Esophagus squamous epithelium (tissue), 5 donors: ENCODE data around the gene LIPE. TPM values are rescaled to one million over a fixed set of nuclear protein-coding genes. Genes with fewer than 3 reads are reported as not detected.

Experiments
- DNase-seq: peaks from one replicate; lab custom pipeline; 2025; lab: John Stamatoyannopoulos, UW
- H3K27ac ChIP-seq, 4 donors: fragments of 200-600 bp; sonication (generic); one replicate each; pipeline ENCODE4 v1.5.1; 2016 to 2019; ENCODE audit warnings: mild to moderate bottlenecking in 1 of 4
- H3K27me3 ChIP-seq, 4 donors: fragments of 200-600 bp; sonication (generic); 1 replicate in 3 of 4; 2 replicates in 1 of 4; pipeline versions ENCODE4 v1.5.1 to v1.6.0; 2017 to 2021; ENCODE audit warnings: antibody characterized with exemption in 1 of 4
- H3K36me3 ChIP-seq, 3 donors: fragments of 200-600 bp; sonication (generic); one replicate each; pipeline ENCODE4 v1.5.1; 2016 to 2019
- H3K4me1 ChIP-seq, 3 donors: fragments of 200-600 bp; sonication (generic); one replicate each; pipeline ENCODE4 v1.5.1; 2017 to 2019
- H3K4me3 ChIP-seq, 4 donors: fragments of 200-600 bp; sonication (generic); 1 replicate in 3 of 4; 2 replicates in 1 of 4; pipeline ENCODE4 v1.5.1; 2016 to 2019; ENCODE audit warnings: mild to moderate bottlenecking in 2 of 4, moderate library complexity in 1 of 4
- H3K9me3 ChIP-seq, 3 donors: fragments of 200-600 bp; sonication (generic); one replicate each; pipeline ENCODE4 v1.5.1; 2016 to 2019
- POLR2A ChIP-seq, 4 donors: fragments of 450-650 bp; IDR thresholded peaks; one replicate each; pipeline ENCODE4 v1.6.1; 2017; ENCODE audit warnings: antibody characterized with exemption in 4 of 4, mild to moderate bottlenecking in 4 of 4, moderate library complexity in 3 of 4
- WGBS, 2 donors: methylation state at CpG; one replicate each; pipeline ENCODE4 v1.1.5; 2018; 5-methylcytosine and 5-hydroxymethylcytosine counted together
- intact Hi-C: fragments of 100-400 bp; cut with DNase I; formaldehyde crosslinking; loops from one replicate; pipeline ENCODE4 v1.15.0; 2022
- total RNA-seq, 4 donors: library from RNA; depleted of rRNA; stranded (reverse); fragments of >200 nt; gene quantifications; one replicate each; pipeline ENCODE4 v1.1.0, GENCODE V29; 2016
- TF ChIP-seq, protein P1 (sequence below), 6 experiments: fragments of 450-650 bp in 4 of 6; fragments of 200-600 bp in 2 of 6; sonication (generic) in 2 of 6; IDR thresholded peaks; one replicate each; pipeline ENCODE4 v1.5.1; 2016 to 2019; ENCODE audit warnings: antibody characterized with exemption in 6 of 6, mild to moderate bottlenecking in 4 of 6, moderate library complexity in 4 of 6
- donor health status: DM: yes; HTN: yes; CAD: no.

LIPE gene
- total RNA-seq, 4 donors from 2014 or later: 5.2 to 10.8 (median 7.9) TPM

DNA sequence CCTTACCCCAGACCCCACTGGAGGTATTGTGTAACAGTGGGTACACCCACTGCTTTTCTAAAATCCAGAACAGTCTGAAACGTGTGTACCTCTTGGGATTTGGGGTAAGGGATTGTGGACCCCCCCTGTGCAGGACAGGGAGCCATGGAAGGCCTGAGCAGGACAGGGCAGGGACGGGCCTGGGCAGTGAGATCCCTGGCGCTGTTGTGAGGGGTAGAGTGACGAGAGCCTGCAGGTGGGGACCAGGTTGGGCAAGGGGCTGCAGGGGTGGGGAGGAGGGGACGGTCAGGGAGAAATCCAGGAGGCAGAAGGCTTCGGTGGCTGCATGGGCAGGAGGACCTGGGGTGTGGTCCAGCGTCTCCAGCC is 65.7 kb downstream of the LIPE start:
- Histone ChIP-seq H3K4me1 (peaks cover 0 to 9% (median 0%) of the 10 kb centered on the region in 3 donors), H3K9me3 (no peaks in the 10 kb centered on the region), H3K36me3 (peaks cover 8 to 81% (median 8%) of the 10 kb centered on the region in 3 donors), H3K27me3 (no peaks in the 10 kb centered on the region), H3K4me3 (no peak overlapping the region), H3K27ac (no peak overlapping the region)
- WGBS, 2 donors: 86 to 87% methylated on average over 2 to 7 of the region's 7 CpGs
- TF ChIP-seq, protein P1, sequence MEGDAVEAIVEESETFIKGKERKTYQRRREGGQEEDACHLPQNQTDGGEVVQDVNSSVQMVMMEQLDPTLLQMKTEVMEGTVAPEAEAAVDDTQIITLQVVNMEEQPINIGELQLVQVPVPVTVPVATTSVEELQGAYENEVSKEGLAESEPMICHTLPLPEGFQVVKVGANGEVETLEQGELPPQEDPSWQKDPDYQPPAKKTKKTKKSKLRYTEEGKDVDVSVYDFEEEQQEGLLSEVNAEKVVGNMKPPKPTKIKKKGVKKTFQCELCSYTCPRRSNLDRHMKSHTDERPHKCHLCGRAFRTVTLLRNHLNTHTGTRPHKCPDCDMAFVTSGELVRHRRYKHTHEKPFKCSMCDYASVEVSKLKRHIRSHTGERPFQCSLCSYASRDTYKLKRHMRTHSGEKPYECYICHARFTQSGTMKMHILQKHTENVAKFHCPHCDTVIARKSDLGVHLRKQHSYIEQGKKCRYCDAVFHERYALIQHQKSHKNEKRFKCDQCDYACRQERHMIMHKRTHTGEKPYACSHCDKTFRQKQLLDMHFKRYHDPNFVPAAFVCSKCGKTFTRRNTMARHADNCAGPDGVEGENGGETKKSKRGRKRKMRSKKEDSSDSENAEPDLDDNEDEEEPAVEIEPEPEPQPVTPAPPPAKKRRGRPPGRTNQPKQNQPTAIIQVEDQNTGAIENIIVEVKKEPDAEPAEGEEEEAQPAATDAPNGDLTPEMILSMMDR (IDR thresholded peaks at IDR 0.05): no peak
- no peak for TF ChIP-seq POLR2A (IDR thresholded peaks at IDR 0.05)
- DNase-seq: no peak
- intact Hi-C loops: no loop called here

DNA sequence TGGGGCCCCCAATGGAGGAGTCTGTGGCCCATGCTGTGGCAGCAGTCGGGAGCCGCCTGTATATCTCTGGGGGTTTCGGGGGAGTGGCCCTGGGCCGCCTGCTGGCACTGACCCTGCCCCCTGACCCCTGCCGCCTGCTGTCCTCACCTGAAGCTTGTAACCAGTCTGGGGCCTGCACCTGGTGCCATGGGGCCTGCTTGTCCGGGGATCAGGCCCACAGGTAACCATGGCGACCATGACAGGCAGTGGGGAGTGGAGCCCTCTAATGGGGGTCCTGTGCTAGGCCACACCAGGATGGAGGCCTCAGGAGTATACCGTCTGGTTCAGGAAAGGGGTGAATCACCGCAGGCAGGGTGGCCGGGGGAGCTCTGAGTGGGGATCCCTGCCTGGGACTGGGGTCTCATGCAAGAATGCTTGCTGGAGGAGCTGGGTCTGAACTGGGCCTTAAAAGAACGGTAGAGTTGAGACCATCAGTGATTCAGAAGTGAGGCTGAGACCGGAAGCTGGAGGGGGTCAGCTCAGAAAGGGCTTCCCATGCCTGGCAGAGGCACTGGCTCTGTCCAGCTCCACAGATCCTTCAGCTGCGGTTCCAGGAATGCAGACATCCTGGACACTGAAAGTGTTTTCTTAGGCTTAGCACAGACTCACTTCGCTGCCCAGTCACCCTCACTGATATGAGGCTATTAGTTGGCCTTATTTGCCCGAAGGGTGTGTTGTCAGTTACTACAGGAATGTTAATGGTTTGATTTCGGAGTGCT is 66.2 kb downstream of the LIPE start:
- Histone ChIP-seq H3K27me3 (no peaks in the 10 kb centered on the region), H3K27ac (no peak overlapping the region), H3K4me1 (peaks cover 0 to 9% (median 0%) of the 10 kb centered on the region in 3 donors), H3K4me3 (no peak overlapping the region), H3K36me3 (peaks cover 8 to 86% (median 10%) of the 10 kb centered on the region in 3 donors), H3K9me3 (no peaks in the 10 kb centered on the region)
- whole genome bisulfite sequencing, 2 donors: 94 to 97% methylated on average over 9 to 12 of the region's 16 CpGs
- intact Hi-C loops: no loop called here
- DNase-seq: no peak
- TF ChIP-seq POLR2A (IDR thresholded peaks at IDR 0.05): no peak
- TF ChIP-seq, protein P1 (IDR thresholded peaks at IDR 0.05): no peak

DNA sequence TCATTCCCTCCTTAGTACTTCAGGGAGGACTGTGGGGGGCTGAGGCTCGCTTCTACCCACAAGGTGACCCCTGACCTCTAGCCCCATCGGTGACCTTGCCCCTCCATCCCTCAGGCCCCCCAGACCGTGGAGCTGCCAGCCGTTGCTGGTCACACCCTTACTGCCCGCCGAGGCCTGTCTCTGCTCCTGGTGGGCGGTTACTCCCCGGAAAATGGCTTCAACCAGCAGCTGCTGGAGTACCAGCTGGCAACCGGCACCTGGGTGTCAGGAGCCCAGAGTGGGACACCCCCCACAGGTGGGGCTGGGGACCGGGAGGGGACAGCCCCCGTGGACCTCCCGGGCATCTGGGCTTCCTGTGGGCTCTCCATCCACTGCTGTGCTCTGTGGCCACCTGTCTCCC is 69.9 kb downstream of the LIPE start:
- TF ChIP-seq, protein P1 (IDR thresholded peaks at IDR 0.05): no peak
- TF ChIP-seq POLR2A (IDR thresholded peaks at IDR 0.05): no peak
- WGBS, 2 donors: 90% methylated on average over 2 of the region's 12 CpGs; no CpG with 5 or more reads in 1 of the 2 donors
- Histone ChIP-seq H3K9me3 (no peaks in the 10 kb centered on the region), H3K4me1 (peaks cover 0 to under 1% (median 0%) of the 10 kb centered on the region in 3 donors), H3K27me3 (no peaks in the 10 kb centered on the region), H3K27ac (no peak overlapping the region), H3K36me3 (peaks cover 8 to 99% (median 10%) of the 10 kb centered on the region in 3 donors), H3K4me3 (no peak overlapping the region)
- intact Hi-C loops: no loop called here
- no peak for DNase-seq

DNA sequence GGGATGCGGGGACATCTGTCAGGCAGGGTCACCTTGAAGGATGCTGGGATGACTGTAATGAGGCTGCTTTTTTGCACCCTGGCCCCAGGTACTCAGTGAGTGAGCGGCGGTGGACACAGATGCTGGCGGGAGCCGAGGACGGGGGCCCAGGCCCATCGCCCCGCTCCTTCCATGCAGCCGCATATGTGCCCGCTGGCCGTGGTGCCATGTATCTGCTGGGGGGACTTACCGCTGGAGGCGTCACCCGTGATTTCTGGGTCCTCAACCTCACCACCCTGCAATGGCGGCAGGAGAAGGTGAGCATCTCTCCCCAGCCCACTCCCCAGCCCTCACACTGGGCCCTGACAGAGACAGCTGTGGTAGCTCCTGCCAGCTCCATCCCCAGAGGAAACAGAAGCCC is 70.5 kb downstream of the LIPE start:
- TF ChIP-seq, protein P1 (IDR thresholded peaks at IDR 0.05): no peak
- no peak for TF ChIP-seq POLR2A (IDR thresholded peaks at IDR 0.05)

DNA sequence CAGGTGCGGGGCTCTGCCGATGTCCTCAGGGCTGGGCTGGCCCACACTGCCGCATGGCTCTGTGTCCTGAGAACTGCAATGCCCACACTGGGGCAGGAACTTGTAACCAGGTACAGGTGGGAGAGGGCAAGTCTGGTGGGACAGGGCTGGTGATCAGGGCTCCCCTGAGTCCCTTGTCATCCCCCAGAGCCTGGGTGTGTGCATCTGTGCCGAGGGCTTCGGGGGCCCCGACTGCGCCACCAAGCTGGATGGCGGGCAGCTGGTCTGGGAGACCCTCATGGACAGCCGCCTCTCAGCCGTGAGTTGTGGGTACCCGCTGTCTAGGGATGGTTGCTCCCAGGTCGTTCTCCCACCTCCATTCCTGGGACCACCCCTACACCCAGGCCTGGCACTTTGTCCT is 71.3 kb downstream of the LIPE start:
- H3K36me3 ChIP-seq: peaks cover 6 to 97% (median 10%) of the 10 kb centered on the region in 3 donors
- H3K4me1 ChIP-seq: peaks cover 0 to 4% (median 0%) of the 10 kb centered on the region in 3 donors
- H3K9me3 ChIP-seq: no peaks in the 10 kb centered on the region
- 91% methylated on average over 7 of the region's 12 CpGs; no CpG with 5 or more reads in 1 of the 2 donors for WGBS, 2 donors
- H3K4me3 ChIP-seq: no peak overlapping the region
- no peaks in the 10 kb centered on the region for H3K27me3 ChIP-seq
- H3K27ac ChIP-seq: no peak overlapping the region
- DNase-seq: no peak
- intact Hi-C loops: no loop called here
- TF ChIP-seq, protein P1 (IDR thresholded peaks at IDR 0.05): no peak
- TF ChIP-seq POLR2A (IDR thresholded peaks at IDR 0.05): no peak

More for the DNA sequence above, 70.5 kb downstream of the LIPE start:
- no peak overlapping the region for H3K27ac ChIP-seq
- H3K27me3 ChIP-seq: no peaks in the 10 kb centered on the region
- no peaks in the 10 kb centered on the region for H3K9me3 ChIP-seq
- H3K36me3 ChIP-seq: peaks cover 8 to 97% (median 10%) of the 10 kb centered on the region in 3 donors
- intact Hi-C loops: no loop called here
- no peak overlapping the region for H3K4me3 ChIP-seq
- H3K4me1 ChIP-seq: peaks cover 0 to 4% (median 0%) of the 10 kb centered on the region in 3 donors
- 83 to 91% methylated on average over 1 to 11 of the region's 15 CpGs for WGBS, 2 donors
- DNase-seq: no peak
